GM21619 (cell line): ENCODE measurements around the gene PLD6.
"Not testable (repeated sequence)": the region's sequence is repeated elsewhere in the genome, so short reads cannot be mapped to it uniquely, and the experiment has no call there.

ENCODE experiments used
- ATAC-seq: cut with Tn5 transposase; IDR thresholded peaks from one replicate; pipeline ENCODE4 v1.9.1; 2021; ENCODE audit not compliant: unreplicated experiment

PLD6 gene, protein sequence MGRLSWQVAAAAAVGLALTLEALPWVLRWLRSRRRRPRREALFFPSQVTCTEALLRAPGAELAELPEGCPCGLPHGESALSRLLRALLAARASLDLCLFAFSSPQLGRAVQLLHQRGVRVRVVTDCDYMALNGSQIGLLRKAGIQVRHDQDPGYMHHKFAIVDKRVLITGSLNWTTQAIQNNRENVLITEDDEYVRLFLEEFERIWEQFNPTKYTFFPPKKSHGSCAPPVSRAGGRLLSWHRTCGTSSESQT

DNA sequence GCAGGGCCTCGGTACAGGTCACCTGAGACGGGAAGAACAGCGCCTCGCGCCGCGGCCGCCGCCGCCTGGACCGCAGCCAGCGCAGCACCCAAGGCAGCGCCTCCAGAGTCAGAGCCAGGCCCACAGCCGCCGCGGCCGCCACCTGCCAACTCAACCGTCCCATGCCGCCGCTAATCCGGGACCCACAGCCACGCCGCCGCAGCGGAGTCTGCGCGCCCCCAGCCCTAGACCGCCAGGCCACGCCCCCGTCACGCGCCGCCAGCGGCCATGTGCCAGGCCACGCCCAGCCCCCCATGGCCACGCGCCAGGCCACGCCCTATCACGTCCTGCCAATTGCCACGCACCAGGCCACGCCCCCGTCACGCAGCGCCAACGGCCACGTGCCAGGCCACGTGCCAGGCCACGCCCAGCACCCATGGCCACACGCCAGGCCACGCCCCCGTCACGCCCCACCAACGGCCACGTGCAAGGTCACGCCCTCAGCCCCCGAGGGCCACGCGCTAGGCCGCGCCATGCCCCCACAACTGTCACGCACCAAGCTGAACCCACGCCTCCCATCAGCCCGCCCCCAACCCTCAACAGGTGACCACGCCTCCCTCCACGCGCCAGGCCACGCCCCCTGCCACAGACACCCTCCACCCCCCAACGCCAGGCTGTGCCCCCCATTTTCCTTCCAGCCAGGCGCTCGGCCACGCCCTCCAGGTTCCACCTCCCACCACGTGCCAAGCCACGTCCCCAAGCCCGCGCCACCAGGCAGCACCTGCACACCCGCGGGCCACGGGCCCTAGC is at the start of gene PLD6:
TSS of gene PLD6 (minus strand) at position 210 of the 789 bp plus-strand sequence. CDS start at position 163, 47 bp downstream.
- no peak for ATAC-seq

DNA sequence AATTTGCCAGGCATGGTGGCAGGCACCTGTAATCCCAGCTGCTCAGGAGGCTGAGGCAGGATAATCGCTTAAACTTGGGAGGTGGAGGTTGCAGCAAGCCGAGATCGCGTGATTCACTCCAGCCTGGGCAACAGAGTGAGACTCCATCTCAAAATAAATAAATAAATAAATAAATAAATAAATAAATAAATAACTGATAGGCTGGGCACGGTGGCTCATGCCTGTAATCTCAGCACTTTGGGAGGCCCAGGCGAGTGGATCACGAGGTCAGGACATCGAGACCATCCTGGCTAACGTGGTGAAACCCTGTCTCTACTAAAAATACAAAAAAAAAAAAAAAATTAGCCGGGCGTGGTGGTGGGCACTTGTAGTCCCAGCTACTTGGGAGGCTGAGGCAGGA is 49.6 kb upstream of the PLD6 start:
- ATAC-seq = not testable (repeated sequence)

DNA sequence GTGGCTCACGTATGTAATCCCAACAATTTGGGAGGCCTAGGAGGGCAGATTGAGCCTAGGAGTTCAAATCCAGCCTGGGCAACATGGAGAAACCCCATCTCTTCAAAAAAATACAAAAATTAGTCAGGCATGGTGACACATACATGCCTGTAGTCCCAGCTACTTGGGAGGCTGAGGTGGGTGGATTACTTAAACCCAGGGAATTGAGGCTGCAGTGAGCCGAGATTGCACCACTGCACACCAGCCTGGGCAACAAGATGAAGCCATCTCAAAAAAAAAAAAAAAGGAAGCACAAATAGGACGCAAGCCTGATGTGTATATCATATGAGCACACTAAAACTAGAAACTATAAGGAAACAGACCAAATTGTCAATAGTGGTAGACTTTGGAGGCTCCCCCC is 47.9 kb upstream of the PLD6 start:
- ATAC-seq = no peak

DNA sequence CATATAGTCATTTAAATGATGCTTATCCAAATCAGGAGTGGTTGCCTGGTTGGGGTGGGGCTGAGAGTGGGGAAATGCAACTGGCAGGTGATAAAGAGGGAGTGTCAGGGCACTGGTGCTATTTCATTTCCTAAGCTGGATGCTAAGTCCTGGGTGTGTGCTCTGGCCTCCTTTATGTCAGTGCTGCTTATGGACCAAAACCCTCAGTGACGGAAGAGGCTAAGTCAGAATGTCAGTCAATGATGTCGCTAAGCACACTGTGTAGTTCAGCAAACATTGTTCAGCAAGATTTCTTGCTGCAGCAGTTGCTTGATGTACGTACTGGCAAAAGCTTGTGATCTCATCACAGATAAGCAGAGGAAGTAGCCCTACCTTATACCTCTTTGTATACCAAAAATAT is 47.3 kb upstream of the PLD6 start:
- no peak for ATAC-seq

DNA sequence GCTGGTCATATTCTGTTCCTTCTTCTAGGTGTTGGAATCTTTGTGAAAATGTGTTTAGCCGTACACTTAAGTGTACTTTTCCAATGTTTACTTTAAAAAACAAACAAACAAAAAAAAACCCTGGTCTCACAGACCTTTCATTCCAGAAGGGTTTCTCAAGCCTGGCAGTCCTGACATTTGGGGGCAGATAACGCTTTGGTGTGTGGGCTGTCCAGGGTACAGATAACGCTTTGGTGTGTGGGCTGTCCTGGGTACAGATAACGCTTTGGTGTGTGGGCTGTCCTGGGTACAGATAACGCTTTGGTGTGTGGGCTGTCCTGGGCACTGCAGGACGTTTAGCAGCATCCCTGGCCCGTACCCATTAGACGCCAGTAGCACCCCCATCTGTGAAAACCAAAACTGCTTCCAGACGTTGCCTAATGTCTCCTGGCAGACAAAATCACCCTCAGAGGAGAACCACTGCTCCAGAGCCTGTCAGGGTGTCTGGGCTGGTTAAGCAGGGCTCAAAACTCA is 46.1 kb upstream of the PLD6 start:
- ATAC-seq = no peak

DNA sequence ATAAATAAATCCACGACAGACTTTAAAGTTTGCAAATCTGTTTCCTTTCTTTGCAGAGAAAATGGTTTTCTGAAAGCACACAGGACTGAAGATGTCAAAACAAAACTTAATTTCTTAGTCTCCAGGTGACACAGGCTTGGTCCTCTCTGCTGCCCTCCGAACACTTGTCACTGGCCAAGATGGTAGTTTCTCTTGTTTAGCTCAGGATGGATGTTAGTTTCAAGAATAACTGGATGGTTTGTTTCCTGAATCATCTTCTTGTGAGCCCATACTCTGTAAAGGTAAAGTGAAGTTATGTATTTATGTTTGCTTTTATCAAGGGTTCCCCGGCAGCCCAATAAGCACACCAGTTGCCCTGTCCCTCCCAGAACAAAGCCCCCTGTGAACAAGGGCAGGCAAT is 40.7 kb upstream of the PLD6 start:
- no peak for ATAC-seq

DNA sequence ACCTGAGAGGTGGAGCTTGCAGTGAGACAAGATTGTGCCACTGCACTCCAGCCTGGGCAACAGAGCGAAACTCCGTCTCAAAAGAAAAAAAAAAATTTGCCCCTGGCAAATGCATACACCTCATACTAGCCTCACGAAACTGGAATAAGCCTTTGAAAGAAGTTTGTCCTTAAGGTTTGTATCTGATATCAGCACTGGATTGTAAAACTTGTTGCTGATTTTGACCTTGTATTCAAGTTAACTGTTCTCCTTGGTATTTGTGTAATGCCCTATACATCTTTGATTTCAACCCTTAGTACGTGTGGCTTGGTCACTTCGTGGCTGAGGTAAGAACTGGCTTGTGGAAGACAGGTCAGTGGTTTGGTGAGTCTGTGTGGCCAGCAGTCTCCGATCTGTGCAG is 37.0 kb upstream of the PLD6 start:
- no peak for ATAC-seq

DNA sequence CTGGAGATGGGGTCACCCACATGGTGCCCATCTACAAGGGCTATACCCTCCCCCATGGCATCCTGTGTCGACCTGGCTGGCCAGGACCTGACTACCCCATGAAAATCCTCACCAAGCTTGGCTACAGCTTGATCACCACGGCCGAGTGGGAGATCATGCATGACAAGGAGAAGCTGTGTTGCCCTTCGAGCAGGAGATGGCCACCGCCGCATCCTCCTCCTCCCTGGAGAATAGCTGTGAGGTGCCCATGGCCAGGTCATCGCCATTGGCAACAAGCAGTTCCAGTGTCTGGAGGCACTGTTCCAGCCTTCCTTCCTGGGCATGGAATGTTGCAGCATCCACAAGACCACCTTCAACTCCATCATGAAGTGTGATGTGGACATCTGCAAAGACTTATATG is 36.1 kb upstream of the PLD6 start:
- no peak for ATAC-seq

DNA sequence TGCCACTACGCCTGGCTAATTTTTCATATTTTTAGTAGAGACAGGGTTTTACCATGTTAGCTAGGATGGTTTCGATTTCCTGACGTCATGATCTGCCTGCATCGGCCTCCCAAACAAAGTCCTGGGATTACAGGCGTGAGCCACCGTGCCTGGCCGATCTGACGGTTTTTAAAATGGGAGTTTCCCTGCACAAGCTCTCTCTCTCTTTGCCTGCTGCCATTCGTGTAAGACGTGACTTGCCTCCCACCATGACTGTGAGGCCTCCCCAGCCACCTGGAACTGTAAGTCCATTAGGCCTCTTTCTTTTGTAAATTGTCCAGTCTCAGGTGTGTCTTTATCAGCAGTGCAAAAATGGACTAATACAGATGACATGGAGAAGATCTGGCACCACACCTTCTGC is 35.5 kb upstream of the PLD6 start:
- no peak for ATAC-seq

DNA sequence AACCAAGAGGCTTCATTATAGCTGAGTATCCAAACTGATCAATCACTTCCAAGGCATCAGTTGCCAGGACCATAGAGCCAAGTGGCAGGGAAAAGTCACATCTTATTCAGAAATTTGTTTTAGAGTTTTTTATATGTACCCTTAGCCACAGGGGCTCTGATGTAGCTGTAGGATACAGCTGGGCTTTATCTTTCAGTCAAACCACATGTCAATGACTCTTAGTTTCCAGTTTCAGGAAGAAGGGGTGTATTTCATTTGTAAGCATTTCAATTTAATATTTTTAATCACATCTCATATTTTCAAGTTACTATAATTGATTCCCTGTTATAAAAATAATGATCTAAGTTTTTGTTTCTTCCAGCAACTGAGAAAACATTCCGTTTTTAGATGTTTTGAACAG is 33.7 kb upstream of the PLD6 start:
- no peak for ATAC-seq

DNA sequence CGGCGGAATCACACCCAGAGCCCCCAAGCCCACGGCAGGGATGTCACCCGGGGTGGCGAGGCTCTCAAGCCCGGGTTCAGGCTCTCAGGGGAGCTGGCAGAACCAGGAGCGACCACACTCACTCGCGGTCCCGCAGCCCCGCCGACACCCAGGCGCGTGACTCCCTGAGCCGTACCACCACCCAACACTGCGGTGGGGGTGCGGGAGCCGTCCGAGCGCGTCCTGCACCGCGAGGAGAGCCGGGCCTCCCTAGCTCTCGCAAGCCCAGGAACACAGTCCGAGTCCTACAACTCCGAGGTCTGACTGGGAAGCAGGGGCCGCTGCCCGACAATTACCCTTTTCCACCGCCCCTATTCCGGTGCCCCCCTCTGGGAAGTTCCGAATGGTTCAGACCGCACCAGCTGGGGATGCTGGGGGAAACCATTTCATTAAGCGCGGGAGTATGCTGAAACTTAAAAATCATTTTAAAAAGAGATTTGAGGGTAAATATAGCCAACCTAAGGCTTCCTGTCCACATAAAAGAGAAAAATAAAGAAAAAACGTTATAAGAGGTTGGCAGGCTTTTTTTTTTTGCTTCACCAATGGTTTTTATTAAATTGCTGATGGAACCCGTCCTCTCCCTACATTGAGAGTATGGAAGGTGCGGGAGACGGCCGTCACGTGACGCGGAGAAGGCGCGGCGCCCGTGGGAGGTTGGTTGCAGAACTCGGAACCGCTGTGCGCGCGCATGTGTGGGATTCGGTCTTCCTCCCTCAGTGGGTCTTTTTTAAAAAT is 31.1 kb upstream of the PLD6 start, which contains the start of gene FLCN:
TSS of gene FLCN (minus strand) at position 143 of the 774 bp plus-strand sequence. CDS start 9,031 bp downstream, outside the sequence.
- peak; percentile 87 for ATAC-seq

DNA sequence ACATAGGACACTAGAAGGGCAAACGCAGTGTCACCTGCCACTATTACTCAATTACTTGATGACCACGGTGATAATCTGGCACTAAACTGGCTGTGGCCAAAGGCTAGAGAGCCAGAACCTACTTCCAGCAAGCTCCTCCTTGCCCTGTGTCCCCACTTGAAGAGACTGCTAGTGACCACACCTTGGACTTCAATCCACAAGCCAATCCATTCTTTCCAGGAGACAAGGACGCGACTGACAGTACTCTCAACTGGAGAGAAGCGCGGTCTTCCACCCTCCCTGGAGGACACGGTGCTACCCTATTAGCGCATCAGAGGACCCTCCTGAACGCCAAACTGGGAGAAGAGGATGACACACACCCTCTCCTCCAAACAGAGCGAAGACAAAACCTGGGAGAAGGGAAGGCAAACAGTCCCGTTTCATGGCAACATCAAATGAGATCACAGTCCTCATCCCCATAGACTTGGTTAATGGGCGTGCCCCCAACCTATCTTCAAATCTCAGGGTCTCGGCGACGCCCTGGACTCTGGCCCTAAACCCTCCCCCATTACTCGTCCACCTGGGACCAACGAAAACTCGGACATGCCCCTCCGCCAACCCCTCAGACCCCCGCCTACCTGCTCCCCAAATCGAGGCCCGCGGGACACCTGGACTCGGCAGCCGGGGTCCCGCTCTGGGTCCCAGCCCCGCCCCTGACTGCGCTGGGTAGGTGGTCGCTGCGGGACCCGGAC is 30.3 kb upstream of the PLD6 start:
- no peak for ATAC-seq

DNA sequence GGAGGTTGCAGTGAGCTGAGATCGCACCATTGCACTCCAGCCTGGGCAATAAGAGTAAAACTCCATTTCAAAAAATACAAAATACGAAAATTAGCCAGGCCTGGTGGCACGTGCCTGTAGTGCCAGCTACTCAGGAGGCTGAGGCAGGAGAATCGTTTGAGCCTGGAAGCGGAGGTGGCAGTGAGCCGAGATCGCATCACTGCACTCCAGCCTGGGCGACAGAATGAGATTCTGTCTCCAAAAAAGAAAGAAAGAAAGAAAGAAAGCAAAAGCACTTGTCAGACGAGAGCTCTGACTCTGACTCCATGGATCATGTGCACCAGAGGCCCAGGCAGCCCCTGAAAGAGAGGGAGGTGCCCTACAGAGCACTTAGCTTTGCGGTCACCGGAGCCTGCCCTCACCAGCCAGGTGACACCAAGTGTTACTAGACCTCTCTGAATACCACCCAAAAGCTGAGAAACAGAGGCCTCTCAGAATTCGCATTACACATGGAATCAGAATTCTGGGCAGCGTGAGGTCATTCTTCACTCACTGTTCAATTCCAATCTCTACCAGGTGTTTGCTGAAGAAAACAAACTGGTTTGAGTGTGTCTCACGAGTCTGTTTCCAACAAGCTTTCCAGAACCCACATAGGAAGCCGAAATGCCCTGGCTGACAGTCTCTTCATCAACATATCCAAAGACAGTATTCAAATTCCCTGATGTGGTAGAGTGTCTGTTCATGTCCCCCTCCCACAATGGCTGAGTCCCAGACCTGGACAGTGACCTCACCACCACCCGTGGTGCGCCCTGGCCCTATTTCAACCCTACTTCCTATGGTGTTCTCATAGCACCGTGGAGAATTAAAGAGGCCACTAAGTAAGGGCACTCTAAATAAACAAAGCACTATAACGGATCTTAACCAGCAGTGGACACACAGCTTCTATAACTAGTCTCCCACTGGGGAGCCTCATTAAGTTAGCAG is 29.4 kb upstream of the PLD6 start:
- ATAC-seq = no peak

DNA sequence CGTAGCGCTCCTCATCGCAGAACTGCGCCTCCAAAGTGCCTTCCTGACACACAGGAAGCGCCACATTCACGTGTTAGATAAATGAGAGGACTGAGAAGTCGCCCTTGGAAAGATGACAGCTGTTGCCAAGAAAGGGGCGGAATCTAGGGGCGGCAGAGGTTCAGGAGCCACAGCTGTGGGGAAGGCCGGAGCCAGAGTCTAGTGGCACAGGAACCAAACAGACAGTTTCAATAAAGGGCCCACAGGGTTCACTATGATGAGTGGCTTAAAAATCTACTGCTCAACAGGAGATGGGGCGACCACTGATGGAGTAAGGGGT is 26.1 kb upstream of the PLD6 start:
- ATAC-seq = no peak

DNA sequence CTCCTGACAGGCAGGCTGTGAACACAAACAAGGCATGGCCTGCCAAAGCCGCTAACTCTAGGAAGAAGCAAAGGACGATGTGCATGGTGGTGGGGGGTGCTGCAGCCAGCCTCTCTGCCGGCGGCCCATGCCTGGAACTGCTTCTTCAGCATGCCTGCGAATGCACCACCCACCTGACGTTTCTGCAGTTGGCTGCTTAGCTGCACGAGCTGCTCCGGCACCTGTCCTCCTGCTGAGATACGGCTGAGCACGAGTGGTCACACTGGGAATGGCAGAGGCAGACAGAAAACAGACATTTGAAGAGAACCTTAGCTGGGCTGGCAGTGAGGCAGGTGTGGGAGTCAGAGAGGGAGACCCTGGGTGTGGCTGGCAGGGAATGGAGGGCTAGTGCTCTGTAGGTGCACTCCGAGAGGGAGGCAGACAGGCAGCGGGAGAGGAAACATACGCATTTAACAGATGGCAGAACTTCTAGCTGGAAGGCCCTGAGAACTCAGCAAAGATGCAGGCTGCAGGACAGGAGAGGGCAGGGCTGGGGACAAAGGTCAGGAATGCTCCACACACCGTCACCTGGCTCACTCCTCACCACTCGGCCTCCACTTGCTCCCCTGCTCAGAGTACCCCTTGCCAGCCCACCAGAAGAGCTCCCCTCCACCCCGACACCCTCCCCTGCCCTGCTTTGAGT is 25.6 kb upstream of the PLD6 start:
- no peak for ATAC-seq

DNA sequence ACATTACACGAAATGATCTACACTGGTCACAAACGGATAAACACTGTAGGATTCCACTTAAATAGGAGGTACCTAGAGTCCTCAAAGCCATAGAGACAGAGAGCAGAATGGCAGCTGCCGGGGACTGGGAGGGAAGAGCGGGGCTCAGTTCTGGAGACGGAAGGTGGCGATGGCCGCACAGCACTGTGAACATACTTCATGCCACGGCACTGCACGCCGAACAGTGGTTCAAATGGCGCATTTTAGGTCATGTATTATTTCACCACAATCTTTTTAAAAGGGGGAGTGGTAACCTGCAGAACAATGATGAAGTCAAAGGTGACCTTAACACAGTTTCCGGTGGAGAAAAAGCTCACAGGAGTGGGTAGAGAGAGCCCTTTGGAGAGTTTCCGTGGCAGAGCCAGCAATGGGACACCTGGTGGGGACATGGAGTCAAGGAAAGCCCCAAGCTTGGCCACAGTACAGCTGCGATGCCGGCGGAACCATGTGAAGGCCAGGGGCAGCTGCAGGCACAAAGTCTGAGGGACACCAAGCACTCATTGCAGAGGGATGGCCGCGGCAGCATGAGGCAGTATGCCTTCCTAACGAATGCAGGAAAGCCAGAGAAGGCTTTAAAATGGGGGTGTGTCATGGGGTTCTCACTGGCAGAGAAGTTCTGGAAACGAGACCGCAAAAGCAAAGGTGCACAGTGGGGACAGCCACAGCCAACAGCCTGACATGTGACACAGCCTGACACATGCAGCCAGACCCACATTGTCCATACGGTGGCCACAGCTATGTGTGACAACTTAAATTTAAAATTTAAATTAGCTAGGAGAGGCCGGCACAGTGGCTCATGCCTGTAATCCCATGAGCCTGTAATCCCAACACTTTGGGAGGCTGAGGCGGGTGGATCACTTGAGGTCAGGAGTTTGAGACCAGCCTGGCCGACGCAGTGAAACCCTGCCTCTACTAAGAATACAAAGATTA is 23.6 kb upstream of the PLD6 start:
- no peak for ATAC-seq

DNA sequence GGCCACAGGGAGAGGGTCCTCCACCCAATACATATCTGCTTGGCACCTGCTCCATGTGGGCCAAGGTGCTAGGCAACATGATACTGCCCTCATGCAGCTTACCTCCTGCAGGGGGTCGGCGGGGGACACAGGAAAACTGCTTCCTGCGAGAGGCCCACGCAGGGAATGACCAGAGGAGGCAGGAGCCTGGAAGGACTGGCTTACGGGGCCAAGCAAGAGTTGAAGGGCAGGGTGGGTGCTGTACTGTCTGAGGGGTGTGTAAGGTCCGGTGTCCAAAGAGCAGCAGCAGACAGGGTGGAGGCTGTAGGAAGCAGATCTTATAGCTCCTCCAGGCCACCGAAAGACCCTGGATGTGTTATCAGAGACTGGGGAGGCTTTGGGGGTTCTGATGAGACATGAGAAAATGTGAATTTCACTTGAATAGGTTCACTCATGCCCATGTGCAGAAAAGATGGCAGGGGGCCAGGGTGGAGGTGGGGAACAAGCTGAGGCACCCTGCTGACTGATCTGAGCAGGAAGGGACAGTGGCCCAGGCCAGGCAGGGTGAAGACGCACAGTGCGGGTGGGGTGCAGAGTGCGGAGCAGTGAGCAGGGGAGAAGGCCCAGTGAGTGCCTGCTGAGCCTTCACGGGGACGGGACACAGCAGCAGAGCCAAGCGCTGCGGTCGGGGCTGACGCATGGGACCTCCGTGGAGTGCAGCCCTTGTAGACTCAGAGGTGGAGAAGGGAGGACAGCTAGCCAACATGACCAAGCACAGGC is 22.6 kb upstream of the PLD6 start:
- no peak for ATAC-seq
